ENCODE data around the gene PTPN3.

The PTPN3 gene

GRCh38 chr9:109448223-109448622, 49.9 kb downstream of the PTPN3 start:
- TF ChIP-seq CTCF (IDR thresholded peaks at IDR 0.05; ENCODE audit: insufficient read depth, low read depth, low read length, missing control alignments): no peak
- no peak for DNase-seq (ENCODE audit: low read depth)
- no peak overlapping the region for H3K4me3 ChIP-seq (ENCODE audit: low read depth, low read length)

GRCh38 chr9:109447329-109448076, 50.6 kb downstream of the PTPN3 start:
- DNase-seq (ENCODE audit: low read depth): peak; percentile 14
- H3K4me3 ChIP-seq (ENCODE audit: low read depth, low read length): no peak overlapping the region
- no peak for TF ChIP-seq CTCF (IDR thresholded peaks at IDR 0.05; ENCODE audit: insufficient read depth, low read depth, low read length, missing control alignments)

- no peak for DNase-seq (ENCODE audit: low read depth)
- no peak for TF ChIP-seq CTCF (IDR thresholded peaks at IDR 0.05; ENCODE audit: insufficient read depth, low read depth, low read length, missing control alignments)
- H3K4me3 ChIP-seq (ENCODE audit: low read depth, low read length): no peak overlapping the region
Measured at GRCh38 chr9:109444771-109445320, 53.3 kb downstream of the PTPN3 start.

- TF ChIP-seq CTCF (IDR thresholded peaks at IDR 0.05; ENCODE audit: insufficient read depth, low read depth, low read length, missing control alignments): no peak
- no peak overlapping the region for H3K4me3 ChIP-seq (ENCODE audit: low read depth, low read length)
- DNase-seq (ENCODE audit: low read depth): no peak
Measured at GRCh38 chr9:109442716-109443115, 55.4 kb downstream of the PTPN3 start.

- TF ChIP-seq CTCF (IDR thresholded peaks at IDR 0.05; ENCODE audit: insufficient read depth, low read depth, low read length, missing control alignments): peak; percentile 13
- no peak for DNase-seq (ENCODE audit: low read depth)
- no peak overlapping the region for H3K4me3 ChIP-seq (ENCODE audit: low read depth, low read length)
Measured at GRCh38 chr9:109441296-109441695, 56.8 kb downstream of the PTPN3 start.

- no peak overlapping the region for H3K4me3 ChIP-seq (ENCODE audit: low read depth, low read length)
- TF ChIP-seq CTCF (IDR thresholded peaks at IDR 0.05; ENCODE audit: insufficient read depth, low read depth, low read length, missing control alignments): peak; percentile 67
- peak; percentile 81 for DNase-seq (ENCODE audit: low read depth)
Measured at GRCh38 chr9:109440797-109441287, 57.3 kb downstream of the PTPN3 start.
